ENCODE results near the gene GATB.
A peak's percentile ranks its signal among the peaks of the same experiment; 100 is the strongest.
"Not testable (repeated sequence)": the region's sequence is repeated elsewhere in the genome, so short reads cannot be mapped to it uniquely, and the experiment has no call there.

The GATB gene

DNA sequence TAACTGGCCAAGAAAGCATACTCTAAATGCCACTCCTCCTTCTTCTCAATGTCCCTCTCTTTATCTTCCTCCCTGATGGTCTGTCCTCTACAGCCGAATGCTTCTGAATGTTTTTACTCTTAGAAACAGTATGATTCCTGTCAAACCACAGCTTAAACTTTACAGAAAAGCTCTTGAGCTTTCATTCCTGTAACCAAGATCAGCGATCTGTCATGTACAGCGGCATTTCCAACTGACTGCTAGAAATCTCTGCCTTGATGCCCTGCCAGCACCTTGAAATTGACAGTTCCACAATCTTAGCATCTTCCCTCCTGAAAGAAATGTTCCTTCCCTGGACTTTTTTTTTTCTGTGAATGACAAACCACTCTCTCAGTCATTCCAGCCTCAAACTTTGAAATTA, 11.5 kb upstream of the GATB start:
- no peak for TF ChIP-seq POLR2A (IDR thresholded peaks at IDR 0.05; ENCODE audit: low read length)
- TF ChIP-seq GATA1 (IDR thresholded peaks at IDR 0.05; ENCODE audit: low read depth, low read length), result no peak
- no peak for DNase-seq

DNA sequence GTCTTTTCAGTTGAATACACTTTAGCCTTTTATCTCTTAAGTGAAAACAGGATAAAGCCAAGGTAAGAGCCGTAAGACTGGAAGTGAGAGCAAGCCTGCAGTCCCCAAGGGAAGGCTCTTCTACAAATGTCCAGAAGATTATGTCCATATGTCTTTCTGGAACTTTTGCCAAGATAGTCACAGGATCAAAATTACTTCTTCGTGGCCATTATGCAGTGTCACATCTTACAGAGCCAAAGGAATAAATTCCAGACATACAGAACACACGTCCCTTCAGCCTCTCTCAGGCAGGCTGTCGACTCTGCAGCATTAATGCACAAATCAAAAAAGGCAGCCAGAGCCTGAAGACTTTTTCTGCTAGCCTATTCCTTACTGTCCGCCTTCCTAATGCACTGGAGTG, 10.9 kb upstream of the GATB start:
- TF ChIP-seq POLR2A (IDR thresholded peaks at IDR 0.05; ENCODE audit: low read length) (no peak), GATA1 (IDR thresholded peaks at IDR 0.05; ENCODE audit: low read depth, low read length) (no peak)

DNA sequence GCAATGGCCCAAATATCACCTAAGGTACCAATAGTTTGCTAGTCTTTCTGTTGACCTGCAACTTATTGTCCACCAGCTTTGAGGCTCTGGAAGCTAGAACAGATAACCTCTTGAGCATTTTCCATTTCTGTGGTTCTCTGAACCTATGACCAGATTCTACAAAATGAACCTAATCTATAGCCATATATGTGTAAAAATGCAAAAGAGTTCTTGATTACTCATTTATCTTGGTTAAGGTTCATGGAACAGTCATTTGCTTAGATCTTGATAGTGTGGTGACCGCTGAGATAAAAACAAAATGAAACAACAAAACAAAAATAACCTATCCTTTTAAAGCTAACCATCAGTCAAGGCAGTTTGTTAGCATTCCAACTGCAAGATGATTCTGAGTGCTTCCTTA, 9.3 kb upstream of the GATB start:
- no peak for DNase-seq
- TF ChIP-seq GATA1 (IDR thresholded peaks at IDR 0.05; ENCODE audit: low read depth, low read length), result no peak
- no peak for TF ChIP-seq POLR2A (IDR thresholded peaks at IDR 0.05; ENCODE audit: low read length)

More for the DNA sequence above, 10.9 kb upstream of the GATB start:
- no peak for DNase-seq

DNA sequence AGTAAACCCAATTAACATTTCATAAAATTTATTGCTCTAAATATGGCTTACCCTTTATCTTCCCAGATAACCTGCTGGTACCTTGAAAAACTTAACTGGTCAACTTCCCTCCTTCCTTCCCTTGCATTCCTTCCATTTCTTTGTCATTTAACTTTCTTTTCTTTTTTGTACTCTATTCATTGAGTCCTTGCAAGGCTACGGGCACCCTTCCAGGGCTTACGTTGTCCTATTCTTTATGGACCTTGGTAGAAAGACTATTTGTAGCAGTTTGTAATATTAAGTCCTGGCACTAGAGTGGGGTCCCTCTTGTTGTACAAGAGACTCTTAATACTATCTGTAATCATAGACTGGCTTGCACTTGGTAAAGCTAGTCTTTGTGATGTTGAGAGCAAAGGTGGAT, 8.0 kb upstream of the GATB start:
- TF ChIP-seq POLR2A (IDR thresholded peaks at IDR 0.05; ENCODE audit: low read length), result no peak
- TF ChIP-seq GATA1 (IDR thresholded peaks at IDR 0.05; ENCODE audit: low read depth, low read length), result no peak
- DNase-seq, result no peak

DNA sequence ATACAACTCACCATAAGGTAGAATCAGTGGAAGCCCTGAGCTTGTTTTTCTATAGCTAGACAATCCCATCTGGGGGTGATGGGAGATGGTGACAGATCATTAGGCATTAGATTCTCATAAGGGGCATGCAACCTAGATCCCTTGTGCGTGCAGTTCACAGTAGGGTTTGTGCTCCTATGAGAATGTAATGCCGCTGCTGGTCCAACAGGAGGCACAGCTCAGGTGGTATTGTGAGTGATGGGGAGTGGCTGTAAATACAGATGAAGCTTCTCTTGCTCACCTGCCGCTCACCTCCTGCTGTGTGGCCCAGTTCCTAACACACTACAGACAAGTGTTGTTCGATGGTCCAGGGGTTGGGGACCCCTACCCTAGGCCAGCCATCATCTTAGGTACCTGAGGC, 5.9 kb upstream of the GATB start:
- no peak for DNase-seq
- TF ChIP-seq GATA1 (IDR thresholded peaks at IDR 0.05; ENCODE audit: low read depth, low read length), result no peak

DNA sequence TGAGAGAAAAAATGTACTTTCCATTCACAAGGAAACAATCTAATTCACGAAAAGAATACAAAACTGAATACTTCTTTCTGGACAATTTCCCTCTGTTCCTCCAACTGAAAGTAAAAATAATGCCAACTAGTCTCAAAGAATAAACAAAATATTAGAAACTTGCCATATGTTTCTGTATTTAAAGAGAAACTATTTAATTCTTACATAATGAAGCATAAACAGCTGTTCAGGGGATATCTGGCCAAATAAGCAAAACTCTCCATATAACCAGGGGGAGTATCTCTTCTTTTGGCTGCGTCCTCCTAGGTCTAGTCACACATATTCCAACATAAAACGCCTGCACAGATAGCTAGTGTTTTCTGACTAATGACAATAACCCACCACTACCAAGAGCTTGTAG, 805 bp downstream of the GATB start:
- TF ChIP-seq GATA1 (IDR thresholded peaks at IDR 0.05; ENCODE audit: low read depth, low read length), result no peak
- no peak for TF ChIP-seq POLR2A (IDR thresholded peaks at IDR 0.05; ENCODE audit: low read length)
- peak in 1 of 2 experiments; percentile 51 for DNase-seq

DNA sequence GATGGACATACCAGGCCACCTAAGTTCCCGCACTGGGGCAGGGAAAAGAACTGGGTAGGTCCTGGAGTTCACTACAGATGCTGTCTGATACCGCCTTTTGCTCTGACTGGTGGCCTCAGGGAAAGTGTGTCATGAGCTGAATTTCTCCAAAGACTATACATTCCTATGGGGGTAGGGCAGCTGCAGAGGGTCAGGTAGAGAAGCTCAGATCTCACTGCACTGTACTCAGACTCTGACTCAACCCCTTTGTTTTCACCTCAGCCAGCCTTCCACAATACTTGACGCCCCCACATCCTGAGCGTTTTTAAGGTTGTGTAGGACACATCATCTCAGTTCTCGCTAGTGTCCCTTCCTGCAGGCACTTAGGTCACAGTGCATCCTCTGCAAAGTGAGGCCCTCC, 7.8 kb downstream of the GATB start:
- TF ChIP-seq POLR2A (IDR thresholded peaks at IDR 0.05; ENCODE audit: low read length), result no peak
- no peak for TF ChIP-seq GATA1 (IDR thresholded peaks at IDR 0.05; ENCODE audit: low read depth, low read length)
- DNase-seq, result no peak

DNA sequence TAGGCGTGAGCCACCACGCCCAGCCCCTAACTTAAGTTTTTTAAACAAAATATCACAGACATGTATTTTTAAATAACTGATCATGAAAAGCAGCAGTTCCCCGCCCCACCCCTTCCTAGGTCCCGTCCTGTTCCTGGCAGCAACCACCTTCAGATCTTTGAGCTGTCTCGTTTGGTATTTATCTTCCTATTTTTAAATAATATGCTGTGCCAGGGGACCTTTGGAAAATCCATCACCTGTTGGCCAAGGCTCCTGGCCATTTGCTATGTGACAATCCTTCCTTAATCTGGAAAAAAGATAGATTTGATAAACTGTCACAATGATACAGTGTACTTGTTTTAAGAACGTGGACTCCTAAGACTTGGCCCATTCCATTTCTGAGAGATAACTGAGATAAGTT, 10.7 kb downstream of the GATB start:
- no peak for DNase-seq
- TF ChIP-seq GATA1 (IDR thresholded peaks at IDR 0.05; ENCODE audit: low read depth, low read length) (no peak), POLR2A (IDR thresholded peaks at IDR 0.05; ENCODE audit: low read length) (no peak)

DNA sequence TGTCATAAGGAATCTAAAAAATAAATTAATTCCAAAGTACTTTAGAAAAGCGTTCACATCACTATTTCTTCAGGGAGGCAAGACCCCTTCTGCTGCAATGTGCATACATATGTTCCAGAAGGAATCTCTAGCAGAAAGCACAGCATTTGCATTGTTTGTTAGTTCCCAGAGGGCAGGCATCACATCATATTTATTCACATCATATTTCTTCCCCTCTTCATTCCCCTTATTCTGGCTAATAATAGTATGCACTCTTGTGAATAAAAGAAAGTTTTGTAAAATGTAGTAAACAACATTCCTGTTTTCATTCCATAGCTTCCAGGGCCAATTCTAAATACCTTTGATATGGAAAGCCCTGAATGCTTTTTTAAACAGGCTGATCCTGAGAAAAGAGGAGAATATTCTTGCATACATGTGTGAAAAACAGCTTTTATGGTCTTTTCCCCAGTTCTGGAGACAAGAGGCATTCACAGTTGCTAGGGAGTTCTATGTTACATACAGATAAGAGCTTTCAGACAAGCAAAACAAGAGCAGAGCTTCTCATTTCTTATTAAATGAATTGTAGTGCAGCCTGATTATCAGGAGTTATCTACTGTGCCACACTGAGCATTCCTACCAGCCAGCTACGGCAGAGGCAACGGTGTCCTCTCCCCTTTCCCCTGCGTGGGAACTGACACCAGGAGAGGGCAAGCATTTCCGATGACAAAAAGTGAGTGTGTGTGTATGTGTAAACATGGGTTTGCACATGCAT, 15.2 kb downstream of the GATB start:
- peak; percentile 52 to 81 for DNase-seq

DNA sequence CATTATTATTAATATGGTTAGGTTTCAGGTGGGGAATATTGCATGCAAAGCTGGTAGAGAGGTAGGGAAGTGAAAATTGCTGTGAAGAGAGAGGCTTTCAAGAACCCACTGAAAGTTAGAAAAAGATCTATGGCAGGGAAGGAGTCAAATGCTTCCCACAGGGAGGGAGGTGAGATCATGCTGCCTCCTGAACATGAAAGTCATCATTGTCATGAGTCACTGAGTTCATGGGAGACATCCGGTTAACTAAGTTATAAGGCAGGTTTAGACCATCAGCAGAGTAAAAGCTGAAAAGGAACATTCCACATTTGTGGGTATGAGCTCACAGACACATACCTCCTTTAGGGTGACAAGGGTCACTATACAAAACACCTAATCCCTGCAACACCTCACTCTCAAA, 16.2 kb downstream of the GATB start:
- TF ChIP-seq GATA1 (IDR thresholded peaks at IDR 0.05; ENCODE audit: low read depth, low read length) (no peak), POLR2A (IDR thresholded peaks at IDR 0.05; ENCODE audit: low read length) (no peak)
- peak; percentile 23 to 72 for DNase-seq

More for the DNA sequence above, 15.2 kb downstream of the GATB start:
- TF ChIP-seq POLR2A (IDR thresholded peaks at IDR 0.05; ENCODE audit: low read length) (no peak), GATA1 (IDR thresholded peaks at IDR 0.05; ENCODE audit: low read depth, low read length) (no peak)

DNA sequence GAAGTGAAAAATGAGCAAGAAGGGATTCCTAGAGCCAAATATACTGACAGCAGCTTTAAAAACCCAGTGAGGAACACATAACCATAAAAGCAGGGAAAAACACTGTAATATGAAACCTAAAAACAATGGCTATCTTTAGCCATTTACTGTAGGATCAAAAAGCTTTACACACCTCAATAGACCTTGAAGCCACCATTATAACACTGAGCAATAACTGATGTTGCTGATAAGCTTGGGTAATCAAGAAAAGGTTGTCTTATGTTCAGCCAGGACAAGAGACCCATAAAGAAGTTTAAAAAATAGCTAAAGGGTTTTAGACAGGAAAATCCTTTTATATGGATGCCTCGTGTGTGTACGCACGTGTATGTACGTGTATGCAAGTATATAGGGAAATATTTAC, 16.9 kb downstream of the GATB start:
- TF ChIP-seq POLR2A (IDR thresholded peaks at IDR 0.05; ENCODE audit: low read length) (no peak), GATA1 (IDR thresholded peaks at IDR 0.05; ENCODE audit: low read depth, low read length) (no peak)

DNA sequence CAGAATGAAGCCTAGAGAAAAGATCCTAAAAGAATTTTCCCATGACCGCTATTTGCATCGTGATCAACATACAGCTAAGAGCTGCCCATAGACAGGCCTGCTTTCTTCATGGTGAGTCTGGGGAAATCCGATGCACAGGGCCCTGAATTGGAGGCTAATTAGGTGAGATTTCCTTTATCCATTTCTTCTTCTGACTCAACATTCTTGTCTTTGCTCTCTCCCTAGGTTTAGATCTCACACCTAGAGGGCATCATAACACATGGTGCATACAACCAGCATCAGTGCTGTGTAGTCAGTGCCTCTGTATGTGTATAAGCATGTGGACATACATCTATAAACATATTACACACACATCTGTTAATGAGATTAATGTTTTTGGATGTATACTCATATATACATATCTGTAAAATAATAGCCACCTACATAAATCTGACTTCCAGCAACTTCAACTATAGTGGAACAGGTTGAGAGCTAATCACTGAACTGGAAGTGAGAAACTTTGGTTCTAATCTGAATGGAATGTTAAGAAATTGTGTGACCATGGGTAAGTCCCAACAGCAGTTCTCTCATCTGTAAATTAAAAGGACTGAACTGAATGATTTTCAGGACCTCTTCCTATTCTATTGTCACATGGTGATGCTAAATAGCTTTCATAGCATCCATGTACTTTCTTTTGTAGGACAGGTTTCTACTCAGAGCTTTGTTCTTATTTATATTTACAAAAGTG, 17.5 kb downstream of the GATB start:
- TF ChIP-seq POLR2A (IDR thresholded peaks at IDR 0.05; ENCODE audit: low read length) (no peak), GATA1 (IDR thresholded peaks at IDR 0.05; ENCODE audit: low read depth, low read length) (no peak)
- no peak for DNase-seq

More for the DNA sequence above, 16.9 kb downstream of the GATB start:
- no peak for DNase-seq

DNA sequence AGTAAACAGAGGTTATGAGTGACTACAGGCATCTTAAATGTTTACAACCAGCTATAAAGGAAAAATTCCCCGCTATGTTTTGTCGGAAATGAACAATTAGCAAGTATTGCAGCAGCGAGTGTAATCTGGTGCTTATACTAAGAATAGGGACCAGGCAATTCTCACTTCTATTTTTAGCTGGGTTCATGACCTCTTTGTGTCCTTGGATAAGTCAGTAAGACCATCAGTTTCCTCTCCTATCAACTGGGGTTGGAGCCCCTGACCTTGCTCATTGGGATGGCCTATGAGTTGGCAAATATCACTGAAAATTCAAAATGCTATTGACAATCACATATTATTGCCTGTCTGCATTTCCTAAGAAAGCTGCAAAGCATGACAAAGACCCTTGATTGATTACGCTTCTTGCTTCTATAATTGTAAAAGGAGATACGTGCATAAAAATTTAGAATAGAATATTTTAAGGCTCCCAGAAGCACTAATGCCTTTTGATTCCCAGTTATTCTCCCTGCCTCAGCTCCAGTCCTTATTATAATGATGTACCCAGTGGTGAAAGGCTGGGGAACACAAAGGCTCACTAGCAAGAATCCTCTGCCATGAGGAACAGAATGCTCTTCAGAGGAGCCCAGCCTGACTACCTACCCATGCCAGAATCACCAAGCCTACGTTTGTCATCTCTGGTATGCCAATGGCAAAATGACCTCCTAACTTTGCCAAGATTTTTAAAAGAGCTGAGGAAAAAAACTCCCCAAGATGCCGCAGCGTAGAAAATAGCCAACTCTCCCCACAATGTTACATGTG, 21.9 kb downstream of the GATB start:
- DNase-seq, result no peak
- TF ChIP-seq GATA1 (IDR thresholded peaks at IDR 0.05; ENCODE audit: low read depth, low read length) (no peak), POLR2A (IDR thresholded peaks at IDR 0.05; ENCODE audit: low read length) (no peak)

DNA sequence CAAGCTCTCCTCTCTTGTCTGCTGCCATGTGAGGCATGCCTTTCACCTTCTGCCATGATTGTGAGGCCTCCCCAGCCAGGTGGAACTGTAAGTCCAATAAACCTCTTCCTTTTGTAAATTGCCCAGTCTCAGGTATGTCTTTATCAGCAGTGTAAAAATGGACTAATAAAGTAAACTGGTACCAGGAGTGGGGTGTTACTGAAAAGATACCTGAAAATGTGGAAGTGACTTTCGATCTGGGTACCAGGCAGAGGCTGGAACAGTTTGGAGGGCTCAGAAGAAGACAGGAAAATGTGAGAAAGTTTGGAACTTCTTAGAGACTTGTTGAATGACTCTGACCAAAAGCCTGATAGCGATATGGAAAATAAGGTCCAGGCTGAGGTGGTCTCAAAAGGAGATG, 24.0 kb downstream of the GATB start:
- DNase-seq, result not testable (repeated sequence)
